Activated CD8-positive, alpha-beta memory T cell treated with anti-CD3 and anti-CD28 coated beads for 24 hours (primary cell): ENCODE data around the gene THOC2.
"Not testable (repeated sequence)": the region's sequence is repeated elsewhere in the genome, so short reads cannot be mapped to it uniquely, and the experiment has no call there.

Experiments used
- DNase-seq: peaks from one replicate; pipeline ENCODE4 v3.0.0-alpha.2; 2020

Gene THOC2

GRCh38 chrX:123734079-123734478 lies 1.2 kb upstream of the THOC2 start:
- DNase-seq, result not testable (repeated sequence)

GRCh38 chrX:123731987-123732669 lies 724 bp downstream of the THOC2 start:
- DNase-seq, result peak; percentile 58

- no peak for DNase-seq
These were observed 1.4 kb downstream of the THOC2 start for GRCh38 chrX:123731258-123731986.

GRCh38 chrX:123728554-123728953 lies 4.3 kb downstream of the THOC2 start:
- DNase-seq, result no peak

- no peak for DNase-seq
These were observed 4.8 kb downstream of the THOC2 start for GRCh38 chrX:123728016-123728415.

DNA sequence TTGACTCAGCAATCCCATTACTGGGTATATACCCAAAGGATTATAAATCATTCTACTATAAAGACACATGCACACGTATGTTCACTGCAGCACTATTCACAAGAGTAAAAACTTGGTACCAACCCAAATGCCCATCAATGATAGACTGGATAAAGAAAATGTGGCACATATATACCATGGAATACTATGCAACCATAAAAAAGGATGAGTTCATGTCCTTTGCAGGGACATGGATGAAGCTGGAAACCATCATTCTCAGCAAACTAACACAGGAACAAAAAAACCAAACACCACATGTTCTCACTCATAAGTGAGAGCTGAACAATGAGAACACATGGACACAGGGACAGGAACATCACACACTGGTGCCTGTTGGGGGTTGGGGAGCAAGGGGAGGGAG lies 10.7 kb downstream of the THOC2 start:
- DNase-seq, result not testable (repeated sequence)

- DNase-seq, result no peak
These were observed 12.4 kb downstream of the THOC2 start for GRCh38 chrX:123720486-123720885.

DNA sequence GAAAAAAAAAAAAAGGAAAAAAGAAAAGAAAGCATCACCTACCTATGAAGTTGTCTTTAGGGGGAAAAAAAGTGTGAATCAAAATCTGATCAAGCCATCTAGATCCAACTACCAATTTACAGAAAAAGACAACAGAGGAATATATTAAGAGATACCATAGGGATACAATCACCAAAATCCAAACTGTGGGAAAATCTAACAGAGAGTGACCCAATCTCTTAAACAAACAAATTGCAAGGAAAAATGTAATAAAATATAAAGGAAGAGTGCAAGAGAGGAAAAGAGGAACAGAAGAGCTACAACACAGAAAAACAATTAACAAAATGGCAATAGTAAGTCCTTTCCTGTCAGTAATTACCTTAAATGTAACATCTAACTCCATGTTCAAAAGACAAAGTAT lies 19.0 kb downstream of the THOC2 start:
- no peak for DNase-seq

- DNase-seq, result no peak
These were observed 19.4 kb downstream of the THOC2 start for GRCh38 chrX:123713434-123713833.

DNA sequence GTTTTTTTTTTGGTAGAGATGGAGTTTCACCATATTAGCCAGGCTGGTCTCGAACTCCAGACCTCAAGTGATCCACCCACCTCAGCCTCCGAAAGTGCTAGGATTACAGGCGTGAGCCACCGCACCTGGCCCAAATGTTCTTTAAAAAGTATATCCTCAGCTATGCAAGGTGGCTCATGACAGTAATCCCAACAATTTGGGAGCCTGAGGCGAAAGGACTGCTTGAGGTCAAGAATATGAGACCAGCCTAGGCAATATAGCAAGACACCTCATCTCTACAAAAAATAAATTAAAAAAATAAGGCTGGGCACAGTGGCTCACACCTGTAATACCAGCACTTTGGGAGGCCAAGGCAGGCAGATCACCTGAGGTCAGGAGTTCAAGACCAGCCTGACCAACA lies 21.7 kb downstream of the THOC2 start:
- not testable (repeated sequence) for DNase-seq

- no peak for DNase-seq
These were observed 28.1 kb downstream of the THOC2 start for GRCh38 chrX:123704781-123705180.

DNA sequence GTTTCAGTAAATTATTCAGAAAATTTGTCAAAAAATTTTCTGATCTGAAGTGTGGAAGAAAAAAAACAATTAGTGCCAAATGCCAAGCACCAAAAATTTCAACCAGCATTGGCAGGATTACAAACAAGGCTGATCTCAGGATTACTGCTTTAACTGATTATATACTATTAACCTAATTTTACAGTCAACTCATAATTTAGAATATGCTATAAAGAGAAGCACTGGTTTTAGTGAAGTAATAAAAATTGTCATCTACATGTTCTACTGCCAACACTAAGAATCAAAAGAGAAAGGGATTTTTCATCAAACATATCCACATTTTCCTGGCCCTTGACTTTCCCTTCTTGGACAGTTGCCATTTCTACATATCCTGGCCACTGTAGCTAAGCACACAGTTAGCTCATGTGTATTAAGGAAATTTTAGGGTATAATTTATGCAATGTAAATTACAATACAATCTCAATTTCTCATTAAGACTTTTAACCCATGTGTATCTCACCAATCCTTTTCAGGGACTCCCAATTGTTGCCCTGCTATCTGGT lies 33.8 kb downstream of the THOC2 start:
- DNase-seq, result no peak

- no peak for DNase-seq
These were observed 36.5 kb downstream of the THOC2 start for GRCh38 chrX:123696334-123696733.

DNA sequence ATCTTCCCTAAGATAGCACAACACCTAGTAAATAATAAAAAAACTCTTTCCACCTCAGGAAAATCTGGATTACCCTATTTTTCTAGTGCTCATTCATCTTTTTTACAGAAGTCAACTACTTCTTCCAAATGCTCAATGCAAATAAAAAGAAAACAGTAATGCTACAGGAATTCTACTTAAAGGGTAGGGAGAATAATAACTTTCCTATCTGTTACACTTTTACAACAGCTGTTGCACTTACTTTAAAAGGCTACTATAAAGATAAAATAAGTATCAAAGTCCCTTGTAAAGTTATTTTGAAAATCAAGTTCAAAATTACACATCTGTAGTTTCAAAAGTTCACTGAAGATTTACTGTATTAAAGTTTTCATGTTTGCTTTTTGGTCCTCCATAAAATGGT lies 37.6 kb downstream of the THOC2 start:
- no peak for DNase-seq

- no peak for DNase-seq
These were observed 41.1 kb downstream of the THOC2 start for GRCh38 chrX:123691776-123692175.

DNA sequence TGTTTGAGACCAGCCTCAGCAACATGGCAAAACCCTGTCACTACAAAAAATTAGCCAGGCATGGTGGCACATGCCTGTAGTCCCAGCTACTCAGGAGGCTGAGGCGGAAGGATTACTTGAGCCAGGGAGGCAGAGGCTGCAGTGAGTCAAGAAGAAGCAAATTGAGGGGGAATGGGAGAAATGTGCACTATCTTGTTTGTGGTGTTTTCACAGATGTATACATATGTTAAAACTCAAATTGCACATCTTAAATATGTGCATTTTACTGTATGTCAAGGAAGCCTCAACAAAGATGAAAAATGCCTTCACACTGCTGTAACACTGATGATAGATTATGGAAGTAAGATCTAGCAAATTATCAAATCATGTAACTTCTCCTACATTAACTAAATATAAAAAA lies 44.3 kb downstream of the THOC2 start:
- no peak for DNase-seq

- no peak for DNase-seq
These were observed 47.6 kb downstream of the THOC2 start for GRCh38 chrX:123685232-123685631.

DNA sequence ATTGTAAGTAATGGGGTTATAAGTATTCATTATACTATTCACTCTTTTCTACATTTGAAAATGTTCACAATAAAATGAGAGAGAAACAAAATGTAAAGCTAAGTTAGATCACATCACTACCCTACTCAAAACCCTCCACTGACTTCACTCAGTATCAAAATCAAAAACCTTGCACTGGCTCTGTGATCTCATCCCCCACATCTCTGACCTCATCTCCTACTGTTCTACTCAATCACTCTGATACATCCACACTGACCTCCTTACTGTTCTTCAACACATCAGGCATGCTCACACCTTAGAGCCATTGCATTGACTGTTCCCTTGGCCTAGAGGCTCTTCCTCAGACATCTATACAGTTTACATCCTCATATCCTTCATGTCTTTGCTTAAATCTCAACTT lies 50.7 kb downstream of the THOC2 start:
- no peak for DNase-seq

DNA sequence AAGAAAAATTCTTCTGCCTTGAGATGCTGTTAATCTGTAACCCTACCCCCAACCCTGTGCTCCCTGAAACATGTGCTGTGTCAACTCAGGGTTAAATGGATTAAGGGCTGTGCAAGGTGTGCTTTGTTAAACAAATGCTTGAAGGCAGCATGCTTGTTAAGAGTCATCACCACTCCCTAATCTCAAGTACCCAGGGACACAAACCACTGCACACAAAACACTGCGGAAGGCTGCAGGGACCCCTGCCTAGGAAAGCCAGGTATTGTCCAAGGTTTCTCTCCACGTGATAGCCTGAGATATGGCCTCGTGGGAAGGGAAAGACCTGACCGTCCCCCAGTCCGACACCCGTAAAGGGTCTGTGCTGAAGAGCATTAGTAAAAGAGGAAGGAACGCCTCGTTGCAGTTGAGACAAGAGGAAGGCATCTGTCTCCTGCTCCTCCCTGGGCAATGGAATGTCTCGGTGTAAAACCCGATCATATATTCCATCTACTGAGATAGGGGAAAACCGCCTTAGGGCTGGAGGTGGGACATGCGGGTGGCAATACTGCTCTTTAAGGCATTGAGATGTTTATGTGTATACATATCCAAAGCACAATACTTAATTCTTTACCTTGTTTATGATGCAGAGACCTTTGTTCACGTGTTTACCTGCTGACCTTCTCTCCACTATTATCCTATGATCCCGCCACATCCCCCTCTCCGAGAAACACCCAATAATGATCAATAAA lies 53.0 kb downstream of the THOC2 start:
- DNase-seq, result not testable (repeated sequence)

DNA sequence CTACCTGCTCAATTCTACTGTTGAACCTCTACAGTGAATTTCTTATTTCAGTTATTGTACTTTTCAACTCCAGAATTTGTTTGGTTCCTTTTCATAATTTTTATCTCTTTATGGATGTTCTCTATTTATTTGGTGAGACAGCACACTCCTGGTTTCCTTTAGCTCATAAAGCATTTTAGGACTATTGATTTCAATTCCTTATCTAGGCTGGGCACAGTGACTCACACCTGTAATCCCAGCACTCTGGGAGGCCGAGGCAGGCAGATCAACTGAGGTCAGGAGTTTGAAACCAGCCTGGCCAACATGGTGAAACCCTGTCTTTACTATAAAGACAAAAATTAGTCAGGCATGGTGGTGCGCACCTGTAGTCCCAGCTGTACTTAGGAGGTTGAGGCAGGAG lies 57.7 kb downstream of the THOC2 start:
- DNase-seq, result no peak

DNA sequence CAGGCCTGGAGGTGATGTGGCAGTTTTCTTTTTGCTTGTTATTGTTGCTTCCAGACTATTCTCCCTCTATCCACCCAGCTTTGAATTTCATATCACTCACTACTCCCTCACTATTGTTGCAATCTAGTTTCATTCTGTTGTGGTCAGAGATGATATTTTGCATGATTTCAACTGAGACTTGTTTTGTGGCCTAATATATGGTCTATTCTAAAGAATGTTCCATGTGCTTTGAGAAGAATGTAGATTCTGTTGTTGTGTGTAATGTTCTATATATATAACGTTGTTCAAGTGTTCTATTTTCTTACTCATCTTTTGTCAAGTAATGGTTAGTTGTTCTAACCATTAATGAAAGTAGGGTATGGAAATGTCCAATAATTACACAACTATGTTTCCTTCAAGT lies 59.0 kb downstream of the THOC2 start:
- DNase-seq, result no peak

DNA sequence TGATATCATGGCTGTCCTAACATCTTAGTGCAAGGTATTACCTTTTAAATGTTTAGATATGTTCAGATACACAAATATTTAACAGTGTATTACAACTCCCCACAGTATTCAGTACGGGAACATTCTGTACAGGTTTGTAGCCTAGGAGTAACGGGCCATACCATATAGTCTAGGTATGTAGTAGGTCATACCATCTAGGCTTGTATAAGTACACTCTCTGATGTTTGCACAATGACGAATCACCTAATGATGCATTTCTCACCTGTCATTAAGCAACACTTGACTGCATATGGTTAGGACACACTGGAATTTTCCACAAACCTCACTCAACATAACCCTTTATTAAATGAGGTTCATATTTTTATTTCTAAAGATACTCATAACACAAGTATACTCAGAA lies 67.7 kb downstream of the THOC2 start:
- DNase-seq, result no peak

- DNase-seq, result not testable (repeated sequence)
These were observed 68.2 kb downstream of the THOC2 start for GRCh38 chrX:123664467-123665167.
